Stimulated activated CD8-positive, alpha-beta memory T cell treated with anti-CD3 and anti-CD28 coated beads, Interleukin-7, amount 100 ng/mL, for 4 hours (primary cell): Measurements from ENCODE around the gene KAZN.

Source experiments
- DNase-seq, 2 donors: peaks; one replicate each; pipeline ENCODE4 v3.0.0-alpha.2; 2020; ENCODE audit warnings: low read depth in 2 of 2

Gene KAZN

DNA sequence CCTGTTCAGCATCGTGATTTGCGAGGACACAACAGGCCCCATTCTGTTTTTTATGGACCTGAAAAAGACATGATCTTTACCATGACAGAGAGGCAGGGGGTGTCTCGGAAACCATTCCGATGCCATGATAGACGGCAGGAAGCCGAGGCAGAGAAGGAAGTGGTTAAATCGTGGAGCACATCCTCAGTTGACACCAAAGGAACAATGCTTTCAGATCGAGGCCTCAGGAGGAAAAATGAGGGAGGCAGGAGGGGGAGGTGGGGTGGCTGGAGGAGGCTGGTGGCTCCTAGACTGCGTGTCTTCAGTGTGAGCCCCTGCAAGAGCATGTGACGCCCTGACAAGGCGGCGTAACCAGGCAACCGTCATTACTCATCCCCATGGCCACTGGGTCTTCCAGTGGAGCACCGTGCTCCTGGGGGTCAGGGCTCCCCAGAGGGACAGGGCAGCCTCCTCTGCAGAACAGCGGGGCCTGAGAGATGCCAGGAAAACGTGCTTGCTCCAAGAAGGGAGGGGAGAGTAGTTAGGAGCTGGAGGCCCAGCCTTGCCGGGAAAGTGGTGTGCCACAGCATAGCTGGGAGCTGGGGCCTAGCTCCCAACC lies 382.2 kb downstream of the KAZN start:
- DNase-seq = no peak

DNA sequence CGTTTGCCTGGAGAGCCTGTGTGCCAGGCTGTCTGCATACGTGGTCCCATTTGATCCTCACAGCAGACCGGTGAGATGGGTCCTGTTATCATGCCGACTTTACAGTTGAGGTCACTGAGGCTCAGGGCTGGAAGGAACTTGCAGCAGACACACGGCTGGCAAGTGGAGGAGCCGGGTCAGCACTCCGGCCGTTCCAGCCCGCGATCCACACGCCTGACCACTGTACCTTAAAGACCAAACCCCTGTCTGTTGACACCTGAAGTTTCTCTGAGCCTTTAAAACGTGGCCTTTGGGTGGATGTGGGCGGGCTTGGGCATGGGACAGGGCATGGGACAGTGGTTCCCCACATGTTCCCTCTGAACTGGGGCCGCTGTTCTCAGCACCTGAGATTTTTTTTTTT lies 383.5 kb downstream of the KAZN start:
- no peak for DNase-seq

DNA sequence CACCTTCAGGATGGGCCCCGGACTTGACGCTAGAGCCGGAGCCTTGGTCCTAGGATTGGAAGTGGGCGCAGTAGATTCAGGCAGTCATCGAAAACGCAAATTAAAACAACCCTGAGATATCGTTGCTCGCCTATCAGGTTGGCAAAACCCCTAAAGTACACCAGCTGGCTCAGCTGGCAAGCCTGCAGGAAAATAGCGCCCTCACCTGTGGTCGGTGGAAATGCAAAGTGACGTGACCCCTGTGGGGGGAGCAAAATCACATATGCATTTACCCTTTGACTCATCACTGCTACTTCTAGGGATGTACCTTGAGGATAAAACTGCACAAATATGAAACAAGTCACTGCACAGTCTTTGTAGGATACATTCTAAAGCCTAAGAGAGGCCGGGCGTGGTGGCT lies 384.8 kb downstream of the KAZN start:
- DNase-seq = no peak

DNA sequence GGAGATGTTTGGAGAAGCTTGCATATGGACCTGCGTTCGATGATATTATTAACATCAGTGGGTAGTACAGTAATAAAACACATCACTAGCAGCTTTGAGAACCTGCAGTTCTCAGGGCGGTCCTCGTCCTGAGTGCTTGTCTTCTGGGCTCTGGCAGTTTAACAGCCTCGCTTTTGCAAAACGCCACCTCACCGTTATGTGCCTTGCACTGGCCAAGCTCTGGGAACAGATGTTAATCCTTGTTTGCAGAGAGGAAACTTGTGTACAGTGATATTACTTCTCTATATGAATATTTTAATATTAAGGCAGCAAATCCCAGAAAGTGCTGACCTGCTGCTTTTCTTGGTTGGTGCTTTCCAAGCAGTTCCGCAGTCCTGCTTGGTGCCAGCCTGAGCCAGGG lies 387.7 kb downstream of the KAZN start:
- DNase-seq = no peak

DNA sequence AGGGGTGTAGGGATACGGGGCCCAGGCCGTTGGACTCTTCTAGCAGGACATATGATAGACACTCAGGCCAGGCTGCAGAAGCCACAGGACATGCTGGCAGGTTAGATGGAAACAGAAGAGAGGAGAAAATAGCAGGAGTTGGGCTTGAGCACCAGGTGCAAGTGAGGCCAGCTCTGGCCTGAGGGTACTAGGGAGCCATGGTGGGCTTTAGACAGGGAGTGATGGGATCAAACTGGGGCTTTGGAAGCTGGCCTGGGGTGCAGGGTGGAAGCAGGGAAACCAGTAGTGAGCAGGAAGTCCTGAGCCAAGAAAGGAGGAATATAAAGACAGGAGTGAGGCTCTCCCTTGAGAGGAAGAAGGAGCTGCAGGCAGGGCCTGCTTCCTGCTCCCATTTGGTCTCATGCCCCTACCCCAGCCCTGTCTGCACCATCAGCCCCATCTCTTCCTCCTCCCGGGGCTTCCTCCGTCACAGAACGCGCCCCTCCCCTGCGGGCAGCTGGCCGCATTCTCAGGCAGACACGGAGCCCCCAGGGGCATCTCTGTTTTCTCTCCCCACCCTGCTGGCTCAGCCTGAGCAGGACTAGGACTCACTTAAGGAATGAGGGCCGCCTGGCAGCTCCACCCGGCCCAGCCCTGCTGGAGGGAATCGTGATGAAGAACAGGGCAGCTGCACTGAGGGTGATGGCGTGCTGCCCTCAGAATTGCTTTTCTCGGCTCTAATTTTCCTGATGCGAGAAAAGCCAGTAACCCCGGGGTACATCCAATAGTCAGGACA lies 389.5 kb downstream of the KAZN start:
- DNase-seq = no peak

DNA sequence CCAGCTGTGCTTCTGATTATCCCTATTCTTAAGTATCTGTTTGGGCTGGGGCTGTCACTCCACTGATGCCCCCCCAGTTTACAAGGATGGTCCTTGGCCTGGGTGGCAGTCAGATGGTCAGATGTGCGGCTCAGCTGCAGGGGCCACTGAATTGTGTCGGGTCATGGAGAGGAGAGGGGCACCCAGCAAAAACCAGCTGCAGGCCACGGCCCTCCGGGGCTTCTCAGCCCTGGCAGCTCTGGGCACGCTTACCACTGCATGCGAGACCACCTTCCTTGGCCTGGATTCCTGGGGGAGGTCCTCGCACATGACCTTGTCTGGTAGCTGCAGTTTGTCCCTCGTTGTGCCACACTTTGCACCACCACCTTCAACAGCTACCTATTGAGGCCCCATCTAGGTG lies 390.2 kb downstream of the KAZN start:
- DNase-seq = no peak

DNA sequence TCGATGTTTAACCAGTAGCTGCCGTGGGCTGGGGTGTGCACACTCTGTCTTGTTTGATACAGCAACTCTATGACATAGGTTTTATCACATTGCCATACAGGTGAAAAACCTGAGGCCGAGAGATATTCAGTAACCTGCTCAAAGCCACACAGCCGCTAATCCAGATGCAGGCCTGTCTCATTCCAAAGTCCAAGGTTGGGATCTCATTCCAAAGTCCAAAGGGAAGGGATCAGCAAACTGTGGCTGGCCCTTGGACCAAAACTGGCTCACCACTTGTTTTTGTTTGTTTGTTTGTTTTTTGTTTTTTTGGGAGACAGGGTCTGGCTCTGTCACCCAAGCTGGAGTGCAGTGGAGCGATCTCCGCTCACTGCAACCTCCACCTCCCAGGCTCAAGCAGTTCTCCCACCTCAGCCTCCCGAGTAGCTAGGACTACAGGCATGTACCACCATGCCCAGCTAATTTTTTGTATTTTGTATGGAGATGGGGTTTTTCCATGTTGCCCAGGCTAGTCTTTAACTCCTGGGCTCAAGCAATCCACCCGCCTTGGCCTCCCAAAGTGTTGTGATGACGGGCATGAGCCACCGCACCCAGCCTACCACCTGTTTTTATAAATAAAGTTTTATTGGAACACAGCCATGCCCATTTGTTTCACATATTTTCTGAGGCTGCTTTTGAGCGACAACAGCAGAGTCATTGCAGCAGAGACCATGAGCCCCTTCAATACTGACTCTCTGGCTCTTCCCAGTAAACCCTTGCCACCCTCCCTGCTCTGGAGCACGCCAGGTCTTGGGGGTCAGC lies 391.6 kb downstream of the KAZN start:
- DNase-seq = no peak

DNA sequence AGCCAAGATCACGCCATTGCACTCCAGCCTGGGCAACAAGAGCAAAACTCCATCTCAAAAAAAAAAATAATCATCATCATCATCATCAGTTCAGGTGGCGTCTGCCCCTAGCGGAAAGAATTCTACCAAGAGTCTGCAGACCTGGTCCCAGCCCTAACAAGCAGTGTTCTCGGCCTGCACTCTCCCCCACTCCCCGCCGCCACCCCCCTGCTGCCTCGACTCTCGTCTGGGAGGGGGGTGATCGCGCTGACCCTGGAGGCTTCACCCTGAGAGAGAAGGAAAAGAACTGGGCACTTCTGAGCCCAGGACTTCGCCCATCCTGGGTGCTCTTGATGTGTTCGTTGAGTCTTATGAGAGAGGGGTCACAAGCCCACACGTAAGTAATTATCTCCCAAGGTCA lies 394.9 kb downstream of the KAZN start:
- DNase-seq = no peak

DNA sequence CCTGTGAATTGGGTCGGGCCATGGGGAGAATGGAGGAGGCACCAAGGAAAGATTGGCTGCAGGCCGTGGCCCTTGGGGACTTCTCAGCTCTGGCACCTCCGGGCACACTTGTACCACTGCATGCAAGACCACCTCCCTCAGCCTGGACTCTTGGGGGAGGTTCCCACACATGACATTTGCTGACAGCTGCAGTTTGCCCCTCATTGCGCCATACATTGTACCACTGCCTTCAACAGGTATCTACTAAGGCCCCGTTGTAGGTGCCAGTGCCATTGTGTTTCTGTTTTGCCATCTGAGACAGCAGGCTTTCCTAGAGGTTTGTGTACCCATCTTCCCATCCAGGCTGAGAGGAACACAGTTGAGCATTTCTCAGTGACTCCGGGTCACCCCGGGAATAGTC lies 395.7 kb downstream of the KAZN start:
- no peak for DNase-seq

DNA sequence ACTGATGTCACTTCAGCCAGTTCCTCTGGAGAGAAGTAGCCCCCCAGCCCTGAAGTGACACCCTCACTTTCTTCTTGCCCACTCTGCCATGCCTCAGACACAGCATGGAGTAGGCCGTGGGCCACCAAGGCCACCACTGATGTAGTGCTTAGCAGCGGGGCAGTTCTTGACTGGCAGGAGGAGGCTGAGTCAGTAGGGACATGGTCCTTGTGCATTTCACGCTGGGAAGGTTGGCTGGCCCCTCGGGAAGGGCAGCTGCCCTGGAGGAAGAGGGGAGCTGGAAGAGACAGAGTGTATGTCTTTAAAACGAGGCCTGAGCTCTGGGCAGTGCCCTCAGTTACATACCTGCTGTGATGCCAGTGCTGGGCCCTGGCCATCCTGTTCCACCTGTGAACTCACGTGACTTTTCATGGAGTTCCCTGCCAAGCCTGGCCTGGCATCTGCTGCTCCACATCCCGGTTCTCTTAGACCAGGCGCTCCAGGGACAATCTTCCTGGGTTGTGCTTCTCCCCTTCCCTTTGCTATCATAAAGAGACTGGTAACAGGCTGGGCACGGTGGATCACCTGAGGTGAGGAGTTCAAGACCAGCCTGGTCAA lies 396.5 kb downstream of the KAZN start:
- DNase-seq = no peak

DNA sequence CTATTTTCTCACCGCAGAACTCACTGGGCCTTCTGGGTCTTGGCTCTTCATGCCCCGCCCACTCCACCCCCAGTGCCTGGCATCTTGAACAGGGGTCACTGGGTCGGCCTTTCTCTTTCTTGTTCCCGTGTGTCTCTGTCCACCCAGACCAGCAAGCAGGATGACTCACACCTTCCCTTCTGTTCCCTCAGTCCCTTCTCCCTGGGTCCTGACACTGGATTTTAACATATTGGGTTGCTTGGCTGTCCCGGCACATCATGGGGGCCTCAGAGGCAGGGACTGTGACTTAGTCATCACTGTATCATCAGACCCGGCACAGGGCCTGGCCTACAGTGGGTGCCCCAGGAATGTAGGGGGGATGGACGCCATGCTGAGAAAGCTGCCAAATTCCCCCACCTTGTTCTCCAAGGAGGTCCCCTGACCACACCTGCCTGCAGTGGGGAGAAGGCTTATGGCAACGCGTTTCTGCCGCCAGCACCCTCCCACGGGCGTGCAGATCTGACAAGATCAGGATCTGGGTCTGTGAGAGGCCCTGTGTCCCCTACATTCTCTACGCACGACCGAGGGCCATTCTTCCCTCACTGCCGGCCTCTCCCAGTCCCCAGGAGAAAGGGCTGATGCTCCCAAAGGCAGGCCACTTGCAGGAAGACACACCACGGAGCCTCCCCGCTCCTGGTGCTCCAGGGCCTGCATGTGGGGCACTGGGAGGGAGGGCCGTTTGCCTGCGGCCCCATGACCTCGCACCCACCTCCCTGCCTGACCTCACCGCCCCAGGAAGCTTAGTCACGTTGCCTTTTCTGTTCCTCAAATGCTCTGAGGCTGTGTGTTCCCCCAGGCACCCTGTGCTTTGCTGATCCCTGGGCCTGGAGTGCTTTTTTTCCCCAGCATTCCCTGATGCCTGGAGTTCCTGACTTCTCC lies 397.9 kb downstream of the KAZN start:
- no peak for DNase-seq

DNA sequence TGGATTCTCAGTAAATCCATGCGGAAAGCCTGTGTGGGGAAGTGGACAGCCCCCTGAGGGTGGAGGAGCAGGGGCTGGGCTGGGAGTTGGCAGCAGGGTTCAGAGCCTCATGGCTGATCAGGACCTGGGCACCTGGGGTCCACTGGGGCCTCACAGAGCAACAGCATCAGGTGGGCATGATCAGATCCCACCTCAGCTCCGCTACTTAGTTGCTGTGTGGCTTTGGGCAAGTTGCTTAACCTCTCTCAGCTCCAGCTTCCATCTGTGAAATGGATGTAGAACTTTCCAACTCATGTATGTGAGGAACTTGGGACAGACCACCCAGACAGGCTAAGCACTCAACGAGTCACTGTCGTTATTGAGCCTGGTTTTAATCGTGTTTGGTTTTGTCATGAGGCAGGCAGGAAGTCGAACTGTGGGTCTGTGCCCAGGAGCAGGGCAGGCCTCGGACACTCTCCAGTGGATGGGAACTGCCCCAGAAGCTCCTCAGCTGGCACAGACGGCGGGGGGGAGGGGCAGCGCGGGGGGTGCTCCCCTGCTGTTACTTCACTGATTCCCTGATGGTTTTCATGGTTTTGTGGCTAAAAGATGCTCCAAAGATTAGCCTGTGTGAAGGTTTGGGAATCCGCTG lies 399.3 kb downstream of the KAZN start:
- no peak for DNase-seq

DNA sequence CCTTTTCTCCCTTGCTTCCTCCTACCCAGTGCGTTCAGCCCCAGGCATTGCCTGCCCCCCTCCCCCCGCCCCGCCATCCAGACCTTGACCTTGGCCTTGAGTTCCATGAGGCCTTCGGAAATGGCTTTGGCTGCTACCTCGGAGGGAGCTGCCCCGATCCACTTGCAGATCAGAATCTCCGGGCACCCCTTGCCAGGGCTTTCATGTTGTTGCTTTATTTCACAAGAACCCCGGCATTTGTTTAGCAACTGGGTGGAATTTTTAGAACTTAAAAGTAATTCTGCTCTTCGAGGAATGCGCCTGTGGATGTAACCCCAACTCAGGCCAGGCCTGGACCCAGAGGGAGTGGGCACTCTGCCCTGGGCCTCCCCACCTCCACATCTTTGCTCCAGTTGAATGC lies 401.0 kb downstream of the KAZN start:
- DNase-seq = no peak

DNA sequence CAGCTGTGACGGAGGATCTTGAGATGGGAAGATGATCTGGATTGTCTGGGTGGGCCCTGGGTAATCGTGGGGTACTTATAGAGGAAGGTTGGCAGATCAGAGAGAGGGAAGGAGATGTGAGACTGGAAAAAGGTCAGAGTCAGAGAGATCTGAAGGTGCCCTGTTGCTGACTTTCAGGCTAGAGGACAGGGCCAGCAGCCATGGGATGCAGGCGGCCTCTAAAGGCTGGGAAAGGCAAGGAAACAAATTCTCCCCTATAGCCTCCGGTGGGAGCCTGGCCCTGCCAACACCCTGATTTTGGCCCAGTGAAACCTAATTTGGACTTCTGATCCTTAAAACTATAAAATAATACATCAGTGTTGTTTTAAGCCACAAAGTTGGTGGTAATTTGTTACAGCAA lies 401.5 kb downstream of the KAZN start:
- no peak for DNase-seq

DNA sequence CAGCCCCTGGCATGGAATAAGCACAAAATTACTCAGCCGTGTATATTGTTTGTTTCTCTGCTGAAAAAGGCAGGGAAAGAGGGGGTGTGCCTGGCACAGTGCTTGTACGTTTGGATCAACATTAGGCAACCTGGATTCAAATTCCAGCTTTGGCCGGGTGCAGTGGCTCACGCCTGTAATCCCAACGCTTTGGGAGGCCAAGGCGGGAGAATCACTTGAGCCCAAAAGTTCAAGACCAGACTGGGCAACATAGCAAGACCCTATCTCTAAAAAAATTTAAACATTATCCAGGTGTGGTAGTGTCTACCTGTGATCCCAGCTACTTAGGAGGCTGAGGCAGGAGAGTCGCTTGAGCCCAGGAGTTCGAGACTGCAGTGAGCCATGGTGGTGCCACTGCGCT lies 402.2 kb downstream of the KAZN start:
- DNase-seq = no peak

DNA sequence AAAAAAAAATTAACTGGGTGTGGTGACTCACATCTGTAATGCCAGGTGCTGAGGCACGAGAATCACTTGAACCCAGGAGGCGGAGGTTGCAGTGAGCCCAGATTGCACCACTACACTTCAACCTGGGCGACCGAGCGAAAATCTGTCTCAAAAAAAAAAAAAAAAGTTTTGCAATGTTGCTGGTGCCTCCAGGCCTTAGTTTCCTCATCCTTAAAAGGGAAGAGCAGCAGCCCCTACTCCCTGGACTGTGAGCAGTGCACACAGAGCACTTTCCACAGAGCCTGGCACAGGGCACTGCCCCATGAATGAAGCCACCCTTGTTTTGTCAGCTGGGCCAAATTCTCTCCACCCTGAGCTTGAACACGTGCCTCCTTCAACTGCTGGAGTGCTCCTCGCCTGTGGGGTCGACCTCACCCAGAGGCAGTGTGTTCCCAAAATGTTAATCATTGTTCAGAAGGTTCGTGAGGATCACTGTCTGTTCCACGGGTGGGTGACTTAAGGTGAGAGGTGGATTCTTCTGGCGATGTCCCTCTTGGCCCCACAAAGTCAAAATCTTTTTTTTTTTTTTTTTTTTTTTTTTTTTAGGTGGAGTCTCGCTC lies 402.9 kb downstream of the KAZN start:
- DNase-seq = no peak

DNA sequence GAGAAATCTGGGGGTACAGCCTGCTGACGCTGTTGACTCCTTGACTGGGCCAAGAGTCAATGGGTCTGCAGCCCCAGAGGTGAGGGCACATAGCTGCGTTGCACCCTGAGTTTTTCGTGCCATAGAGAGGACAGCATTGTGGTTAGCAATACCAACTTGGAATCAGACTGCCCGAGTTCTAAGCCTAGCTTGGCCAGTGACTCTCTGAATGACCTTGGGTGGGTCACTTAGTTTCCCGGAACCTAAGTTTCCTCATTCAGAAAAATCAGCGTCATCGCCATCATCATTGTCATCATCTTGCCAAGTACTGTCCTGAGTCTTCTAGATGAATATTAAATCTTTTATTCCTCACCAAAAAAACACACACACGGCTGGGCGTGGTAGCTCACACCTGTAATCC lies 403.8 kb downstream of the KAZN start:
- DNase-seq = no peak

DNA sequence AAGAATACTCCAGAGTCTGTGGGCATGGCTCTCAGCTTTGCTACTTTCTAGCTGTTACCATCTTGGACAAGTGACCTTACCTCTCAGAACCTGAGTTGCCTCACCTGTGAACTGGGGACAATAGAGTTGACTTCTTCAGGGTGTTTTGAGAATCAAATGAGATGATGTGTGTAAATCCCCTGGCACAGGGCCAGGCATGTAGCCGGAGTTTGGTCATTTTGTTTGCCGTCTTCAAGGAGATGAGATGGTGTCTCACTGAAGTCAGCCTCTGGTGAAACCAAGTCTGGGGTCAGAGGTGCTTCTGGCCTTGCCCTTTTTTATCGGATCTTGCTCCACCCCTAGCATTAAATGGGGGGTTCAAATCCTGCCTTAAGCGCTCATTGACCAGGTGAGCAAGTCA lies 405.9 kb downstream of the KAZN start:
- DNase-seq = no peak

DNA sequence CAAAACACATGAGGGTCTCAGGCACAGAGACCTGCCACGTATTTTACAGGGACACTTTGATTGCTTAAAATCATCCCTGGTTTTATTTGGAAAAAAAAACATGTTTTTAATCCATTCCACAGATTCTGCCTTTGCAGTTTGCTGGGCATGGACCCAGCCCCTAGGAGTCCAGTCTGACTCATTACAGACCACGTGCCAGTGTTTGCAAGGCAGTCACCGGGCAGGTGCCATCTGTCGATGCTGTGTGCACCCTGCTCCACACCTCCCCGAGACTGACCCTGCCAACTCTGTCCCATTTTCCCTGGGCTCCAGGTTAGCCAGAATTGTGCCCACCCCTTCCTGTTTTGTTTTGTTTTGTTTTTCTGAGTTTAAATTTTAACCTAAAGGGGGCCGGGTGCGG lies 406.6 kb downstream of the KAZN start:
- no peak for DNase-seq

DNA sequence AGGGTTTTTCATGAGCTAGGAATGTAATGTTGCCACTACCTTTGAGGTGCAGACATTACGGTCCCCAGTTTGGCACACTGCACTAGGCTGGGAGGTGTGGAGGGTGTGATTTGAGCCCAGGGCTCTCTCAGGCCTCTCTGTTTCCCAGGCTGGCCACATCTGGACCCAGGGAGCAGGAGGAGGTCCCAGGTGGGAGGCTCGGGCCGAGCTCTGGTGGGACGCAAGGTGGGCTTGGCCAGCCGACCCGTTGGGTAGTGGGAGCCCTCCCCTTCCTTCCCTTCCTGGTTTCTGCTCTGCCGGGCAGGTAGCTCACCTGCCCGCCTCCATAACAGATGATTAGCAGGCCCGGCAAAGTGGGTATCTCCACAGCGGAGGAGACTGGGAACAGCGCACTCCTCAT lies 408.9 kb downstream of the KAZN start:
- DNase-seq = no peak

DNA sequence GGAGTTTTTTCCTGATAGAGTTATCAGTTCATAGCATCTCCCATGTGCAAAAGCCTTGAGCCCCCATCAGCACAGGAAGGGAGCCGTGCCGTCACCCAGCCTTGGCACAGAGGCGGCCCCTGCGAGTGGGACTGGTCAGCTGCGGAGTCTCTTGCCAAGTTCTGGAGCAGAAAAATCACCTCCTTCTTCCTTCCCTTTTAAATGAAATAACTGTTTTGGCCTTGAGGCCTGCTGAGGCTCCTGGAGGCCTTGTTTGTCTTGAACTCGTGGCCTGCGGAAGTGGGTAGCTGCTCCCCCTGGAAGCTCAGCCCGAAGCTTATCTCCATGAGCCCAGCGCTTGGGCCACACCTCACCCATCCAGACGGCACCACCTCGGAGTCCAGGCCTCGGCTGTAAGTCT lies 409.4 kb downstream of the KAZN start:
- no peak for DNase-seq
